Activated B cell treated with CpG ODN at 0.5 μM for 24 hours (primary cell): ENCODE measurements around the gene PRRT2. TPM values are rescaled to one million over a fixed set of nuclear protein-coding genes. Genes with fewer than 3 reads are reported as not detected.
A peak's percentile ranks its signal among the peaks of the same experiment; 100 is the strongest.

Source experiments
- ATAC-seq: fragments of 200-7000 bp; cut with Tn5 transposase; one replicate; pipeline ENCODE4 v1.10.0; 2021; ENCODE audit warnings: low read depth, mild to moderate bottlenecking, moderate library complexity
- CTCF ChIA-PET: fragments of 350-600 bp; sonication (Branson Sonifier 250); formaldehyde crosslinking; loops from one replicate; lab custom pipeline; 2021; ENCODE audit warnings: antibody characterized with exemption; lab: Charles Lee
- POLR2A ChIA-PET: fragments of 350-600 bp; sonication (Branson Sonifier 250); formaldehyde crosslinking; loops from one replicate; lab custom pipeline; 2021; ENCODE audit warnings: antibody characterized with exemption; lab: Charles Lee
- DNase-seq: peaks from one replicate; pipeline ENCODE4 v3.0.0; 2022
- H3K27ac Mint-ChIP-seq: one replicate; pipeline ENCODE4 v1.8.0; 2020; ENCODE audit warnings: mixed read lengths
- H3K27me3 Mint-ChIP-seq: one replicate; pipeline ENCODE4 v1.8.0; 2021; ENCODE audit warnings: mixed read lengths
- H3K36me3 Mint-ChIP-seq: one replicate; pipeline ENCODE4 v1.8.0; 2021; ENCODE audit warnings: low read depth, mixed read lengths
- H3K4me1 Mint-ChIP-seq: one replicate; pipeline ENCODE4 v1.8.0; 2021; ENCODE audit warnings: mixed read lengths
- H3K4me3 Mint-ChIP-seq: one replicate; pipeline ENCODE4 v1.8.0; 2020; ENCODE audit warnings: mild to moderate bottlenecking, mixed read lengths
- H3K9me3 Mint-ChIP-seq: one replicate; pipeline ENCODE4 v1.8.0; 2020; ENCODE audit warnings: mixed read lengths
- CTCF ChIP-seq: fragments of 200-600 bp; IDR thresholded peaks from one replicate; pipeline ENCODE4 v1.8.0; 2022; ENCODE audit warnings: antibody characterized with exemption, mild to moderate bottlenecking
- intact Hi-C: fragments of 100-400 bp; cut with micrococcal nuclease; formaldehyde crosslinking; loops from one replicate; pipeline ENCODE4 v1.15.1; 2024
- total RNA-seq: library from RNA; stranded (reverse); gene quantifications from 2 replicates; pipeline ENCODE4 v1.2.3, GENCODE V29; 2022

PRRT2 gene
- total RNA-seq, 1 donor from 2014 or later: 0.11 TPM

GRCh38 chr16:29860218-29860617 is 48.2 kb downstream of the PRRT2 start:
- Mint-ChIP-seq H3K9me3 (no peaks in the 10 kb centered on the region), H3K27ac (no peak overlapping the region), H3K4me3 (no peak overlapping the region), H3K27me3 (no peaks in the 10 kb centered on the region), H3K4me1 (peaks cover 24% of the 10 kb centered on the region), H3K36me3 (peaks cover 37% of the 10 kb centered on the region)
- ATAC-seq: no peak
- POLR2A ChIA-PET: no interaction called here
- intact Hi-C loops: no loop called here
- TF ChIP-seq CTCF: no peak
- CTCF ChIA-PET: no interaction called here
- no peak for DNase-seq

GRCh38 chr16:29862383-29862883 is 50.4 kb downstream of the PRRT2 start:
- ATAC-seq (no peak), DNase-seq (no peak)
- intact Hi-C loops: loop anchor here (2.0 kb wide), 2 partner anchors 14 to 142 kb away; no protein-coding TSS in a partner anchor
- no peaks in the 10 kb centered on the region for H3K9me3 Mint-ChIP-seq
- peaks cover 35% of the 10 kb centered on the region for H3K36me3 Mint-ChIP-seq
- ChIA-PET POLR2A (interaction anchor here (1.5 kb wide), 1 partner anchor 133 kb away, joined by 5 read pairs; the partner anchor contains the start of gene HIRIP3), CTCF (no interaction called here)
- peak overlapping the region; percentile 94 for H3K4me3 Mint-ChIP-seq
- peaks cover 24% of the 10 kb centered on the region for H3K4me1 Mint-ChIP-seq
- no peak for TF ChIP-seq CTCF
- peak overlapping the region; percentile 83 for H3K27ac Mint-ChIP-seq
- peaks cover 2% of the 10 kb centered on the region for H3K27me3 Mint-ChIP-seq

- peak within 1 kb of the TSS; percentile 100 for H3K27ac Mint-ChIP-seq
- peaks cover 34% of the 10 kb centered on the region for H3K36me3 Mint-ChIP-seq
- DNase-seq (peak; percentile 79), ATAC-seq (peak; percentile 98)
- intact Hi-C loops: loop anchor here (1.0 to 2.0 kb wide), 13 partner anchors 14 to 795 kb away; partner anchors contain the start of genes ASPHD1, FBRS, INO80E and KCTD13
- no peak for TF ChIP-seq CTCF
- peaks cover 6% of the 10 kb centered on the region for H3K27me3 Mint-ChIP-seq
- no peaks in the 10 kb centered on the region for H3K9me3 Mint-ChIP-seq
- H3K4me1 Mint-ChIP-seq: peaks cover 24% of the 10 kb centered on the region
- ChIA-PET CTCF (interaction anchor here (1.2 kb wide), 1 partner anchor 15 kb away, joined by 4 read pairs; no protein-coding TSS in a partner anchor), POLR2A (interaction anchor here (0.5 to 1.9 kb wide), 6 partner anchors 47 to 953 kb away, joined by 3 to 8 read pairs (median 4); partner anchors contain the start of genes HIRIP3, KCTD13, KIF22 and PAGR1)
- H3K4me3 Mint-ChIP-seq: peak within 1 kb of the TSS; percentile 94
Measured at GRCh38 chr16:29862884-29863668, 51.1 kb downstream of the PRRT2 start, which contains the start of gene CDIPT. Gene CDIPT, minus strand, starts transcription at chr16:29863226. Its CDS starts 369 bp downstream, at chr16:29862857.

GRCh38 chr16:29863669-29863984 is 51.6 kb downstream of the PRRT2 start:
- ChIA-PET CTCF (interaction anchor here (1.2 kb wide), 1 partner anchor 15 kb away, joined by 4 read pairs; no protein-coding TSS in a partner anchor), POLR2A (interaction anchor here (0.5 to 1.9 kb wide), 6 partner anchors 48 to 953 kb away, joined by 3 to 8 read pairs (median 4); partner anchors contain the start of genes HIRIP3, KCTD13, KIF22 and PAGR1)
- DNase-seq (no peak), ATAC-seq (no peak)
- Mint-ChIP-seq H3K9me3 (no peaks in the 10 kb centered on the region), H3K4me1 (peaks cover 24% of the 10 kb centered on the region), H3K36me3 (peaks cover 29% of the 10 kb centered on the region), H3K27ac (peak overlapping the region; percentile 100), H3K4me3 (peak overlapping the region; percentile 94), H3K27me3 (peaks cover 6% of the 10 kb centered on the region)
- no peak for TF ChIP-seq CTCF
- intact Hi-C loops: loop anchor here (1.0 to 2.0 kb wide), 13 partner anchors 13 to 795 kb away; partner anchors contain the start of genes ASPHD1, FBRS, INO80E and KCTD13
